ENCODE measurements around the gene NCBP1. TPM values are rescaled to one million over a fixed set of nuclear protein-coding genes. Genes with fewer than 3 reads are reported as not detected.

NCBP1 gene, protein sequence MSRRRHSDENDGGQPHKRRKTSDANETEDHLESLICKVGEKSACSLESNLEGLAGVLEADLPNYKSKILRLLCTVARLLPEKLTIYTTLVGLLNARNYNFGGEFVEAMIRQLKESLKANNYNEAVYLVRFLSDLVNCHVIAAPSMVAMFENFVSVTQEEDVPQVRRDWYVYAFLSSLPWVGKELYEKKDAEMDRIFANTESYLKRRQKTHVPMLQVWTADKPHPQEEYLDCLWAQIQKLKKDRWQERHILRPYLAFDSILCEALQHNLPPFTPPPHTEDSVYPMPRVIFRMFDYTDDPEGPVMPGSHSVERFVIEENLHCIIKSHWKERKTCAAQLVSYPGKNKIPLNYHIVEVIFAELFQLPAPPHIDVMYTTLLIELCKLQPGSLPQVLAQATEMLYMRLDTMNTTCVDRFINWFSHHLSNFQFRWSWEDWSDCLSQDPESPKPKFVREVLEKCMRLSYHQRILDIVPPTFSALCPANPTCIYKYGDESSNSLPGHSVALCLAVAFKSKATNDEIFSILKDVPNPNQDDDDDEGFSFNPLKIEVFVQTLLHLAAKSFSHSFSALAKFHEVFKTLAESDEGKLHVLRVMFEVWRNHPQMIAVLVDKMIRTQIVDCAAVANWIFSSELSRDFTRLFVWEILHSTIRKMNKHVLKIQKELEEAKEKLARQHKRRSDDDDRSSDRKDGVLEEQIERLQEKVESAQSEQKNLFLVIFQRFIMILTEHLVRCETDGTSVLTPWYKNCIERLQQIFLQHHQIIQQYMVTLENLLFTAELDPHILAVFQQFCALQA
- total RNA-seq (2022; extraction: Qiagen RNA extraction; ENCODE audit: low read depth): 23.7 to 31.7 TPM (median 26.5 TPM) in 5 replicates

DNA sequence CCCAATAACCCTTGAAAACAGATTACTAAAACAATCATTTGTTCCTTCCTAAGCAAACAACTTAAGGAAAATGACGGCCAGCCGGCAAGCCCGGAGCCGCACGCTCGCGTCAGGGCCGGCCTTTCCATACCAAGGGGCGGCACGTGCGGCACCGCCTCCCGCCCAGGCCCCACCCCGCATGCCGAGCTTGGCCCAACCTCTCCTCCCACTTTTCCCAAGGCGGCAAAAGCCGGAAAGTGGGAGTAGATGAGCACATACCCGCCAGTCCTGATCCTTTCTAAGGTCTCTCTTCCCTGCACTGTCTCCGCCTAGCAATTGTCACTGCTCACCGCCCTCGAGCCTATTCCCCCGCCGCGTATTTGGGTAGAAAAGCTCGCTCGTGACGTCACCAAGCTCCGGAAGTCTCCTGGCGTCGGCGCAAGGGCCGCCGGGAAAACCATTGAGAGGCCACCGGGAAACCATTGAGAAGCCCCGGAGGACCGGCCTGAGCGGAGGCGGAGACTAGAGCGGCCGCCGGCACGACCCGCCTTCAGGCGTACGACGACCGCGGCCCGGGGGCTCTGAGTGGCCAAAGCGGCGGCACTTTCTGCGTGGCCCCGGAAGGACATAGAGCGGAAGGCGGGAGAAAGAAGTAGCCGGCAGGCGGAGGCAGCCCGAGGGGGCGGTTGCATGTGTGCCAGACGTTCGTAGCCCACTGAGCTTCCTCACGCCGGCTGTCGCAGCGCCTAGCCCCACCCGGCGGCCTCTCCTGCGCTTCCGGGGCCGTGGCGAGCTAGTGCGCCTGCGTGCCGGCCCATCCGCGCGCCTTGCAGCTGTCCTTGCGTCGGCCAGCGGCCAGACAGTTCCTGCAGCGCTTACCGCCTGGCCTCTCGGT lies at the start of gene NCBP1, which contains the start of gene TSTD2:
TSS of gene NCBP1 (plus strand) at position 837 of the 874 bp plus-strand sequence. CDS start 61 bp downstream, outside the sequence.
TSS of gene TSTD2 (minus strand) at position 384 of the 874 bp plus-strand sequence. CDS start 5,806 bp downstream, outside the sequence.

DNA sequence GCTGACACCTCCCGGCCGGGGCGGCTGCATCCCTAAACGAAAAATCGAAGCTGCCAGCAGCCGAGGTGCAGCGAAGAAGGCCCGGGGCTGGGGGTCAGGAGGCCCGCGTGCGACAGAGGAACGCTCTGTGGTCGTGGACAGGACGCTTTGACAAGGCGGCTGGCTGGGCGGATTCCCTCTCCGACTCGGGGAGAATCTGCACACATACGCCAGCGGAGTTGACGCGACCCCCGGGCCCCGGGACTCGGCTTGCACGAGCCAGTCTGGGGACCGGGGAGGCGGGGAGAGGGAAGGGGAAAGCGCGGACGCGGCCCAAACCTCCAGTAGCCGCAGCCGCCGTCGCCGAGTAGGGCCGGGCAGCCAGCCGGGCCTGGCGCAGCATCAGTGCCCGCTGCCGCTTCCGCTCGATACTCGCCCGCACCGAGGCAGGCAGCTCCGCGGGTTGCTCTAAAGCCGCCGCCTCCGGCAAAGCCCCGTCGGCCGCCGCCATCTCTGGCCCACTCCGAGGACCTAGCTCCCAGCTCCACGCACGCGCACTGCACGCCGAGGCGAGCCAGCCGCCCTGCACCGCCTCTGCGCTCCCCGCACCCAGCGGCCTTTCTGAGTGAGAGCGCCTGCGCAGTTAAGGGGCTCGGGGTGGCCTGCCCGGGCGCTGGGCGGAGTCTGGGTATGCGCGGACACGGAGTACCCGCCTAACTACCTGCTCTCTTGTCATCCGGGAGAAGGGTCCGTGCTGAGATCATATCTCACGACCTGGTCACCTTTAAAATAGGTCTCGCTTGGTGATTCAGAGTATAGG lies 63.4 kb downstream of the NCBP1 start, which contains the start of gene XPA:
TSS of gene XPA (minus strand) at position 538 of the 799 bp plus-strand sequence. CDS start at position 490, 48 bp downstream.

Other genes starting within 250 kb of the NCBP1 start
- gene TDRD7, start 221.7 kb upstream of the NCBP1 start, total RNA-seq (2022; extraction: Qiagen RNA extraction; ENCODE audit: low read depth): 11.6 to 13.6 TPM (median 12.4 TPM) in 5 replicates
- 1.7 to 2.9 TPM (median 2.3 TPM) in 5 replicates for gene TMOD1, start 132.2 kb upstream of the NCBP1 start, total RNA-seq (2022; extraction: Qiagen RNA extraction; ENCODE audit: low read depth)
- gene TSTD2, start 453 bp upstream of the NCBP1 start, total RNA-seq (2022; extraction: Qiagen RNA extraction; ENCODE audit: low read depth): 7.6 to 11.6 TPM (median 11.1 TPM) in 5 replicates
- gene XPA, start 63.5 kb downstream of the NCBP1 start, total RNA-seq (2022; extraction: Qiagen RNA extraction; ENCODE audit: low read depth): 12.9 to 16.2 TPM (median 13.8 TPM) in 5 replicates
- gene FOXE1, start 219.4 kb downstream of the NCBP1 start, total RNA-seq (2022; extraction: Qiagen RNA extraction; ENCODE audit: low read depth): 2.9 to 4.5 TPM (median 4.3 TPM) in 5 replicates

Measured in A549 treated with ZK216348 at 1 μM for 4 hours (cell line).